ENCODE measurements around the gene AMOT. TPM values are rescaled to one million over a fixed set of nuclear protein-coding genes. Genes with fewer than 3 reads are reported as not detected.

AMOT gene
- total and polyA plus RNA-seq, 10 of the 15 experiments (the other 5 are each of a cell fraction or from before 2014, with no cell fraction given): 0.92 to 14.5 (median 2.9) TPM

- TF ChIP-seq, protein P1, sequence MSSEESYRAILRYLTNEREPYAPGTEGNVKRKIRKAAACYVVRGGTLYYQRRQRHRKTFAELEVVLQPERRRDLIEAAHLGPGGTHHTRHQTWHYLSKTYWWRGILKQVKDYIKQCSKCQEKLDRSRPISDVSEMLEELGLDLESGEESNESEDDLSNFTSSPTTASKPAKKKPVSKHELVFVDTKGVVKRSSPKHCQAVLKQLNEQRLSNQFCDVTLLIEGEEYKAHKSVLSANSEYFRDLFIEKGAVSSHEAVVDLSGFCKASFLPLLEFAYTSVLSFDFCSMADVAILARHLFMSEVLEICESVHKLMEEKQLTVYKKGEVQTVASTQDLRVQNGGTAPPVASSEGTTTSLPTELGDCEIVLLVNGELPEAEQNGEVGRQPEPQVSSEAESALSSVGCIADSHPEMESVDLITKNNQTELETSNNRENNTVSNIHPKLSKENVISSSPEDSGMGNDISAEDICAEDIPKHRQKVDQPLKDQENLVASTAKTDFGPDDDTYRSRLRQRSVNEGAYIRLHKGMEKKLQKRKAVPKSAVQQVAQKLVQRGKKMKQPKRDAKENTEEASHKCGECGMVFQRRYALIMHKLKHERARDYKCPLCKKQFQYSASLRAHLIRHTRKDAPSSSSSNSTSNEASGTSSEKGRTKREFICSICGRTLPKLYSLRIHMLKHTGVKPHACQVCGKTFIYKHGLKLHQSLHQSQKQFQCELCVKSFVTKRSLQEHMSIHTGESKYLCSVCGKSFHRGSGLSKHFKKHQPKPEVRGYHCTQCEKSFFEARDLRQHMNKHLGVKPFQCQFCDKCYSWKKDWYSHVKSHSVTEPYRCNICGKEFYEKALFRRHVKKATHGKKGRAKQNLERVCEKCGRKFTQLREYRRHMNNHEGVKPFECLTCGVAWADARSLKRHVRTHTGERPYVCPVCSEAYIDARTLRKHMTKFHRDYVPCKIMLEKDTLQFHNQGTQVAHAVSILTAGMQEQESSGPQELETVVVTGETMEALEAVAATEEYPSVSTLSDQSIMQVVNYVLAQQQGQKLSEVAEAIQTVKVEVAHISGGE (CRISPR knock-in tag; IDR thresholded peaks at IDR 0.05): no peak
- TF ChIP-seq JUND (IDR thresholded peaks at IDR 0.05; ENCODE audit: low read depth, low read length) (no peak), ZNF207 (IDR thresholded peaks at IDR 0.05; ENCODE audit: borderline replicate concordance) (no peak), NFXL1 (IDR thresholded peaks at IDR 0.05; ENCODE audit: borderline replicate concordance) (no peak), SREBF2 (IDR thresholded peaks at IDR 0.05; ENCODE audit: low read length) (no peak)
Measured at GRCh38 chrX:112834031-112834845, 6.4 kb downstream of the AMOT start (continued).

- H3K79me2 ChIP-seq (ENCODE audit: control insufficient read depth, insufficient read depth, low read length): no peaks in the 10 kb centered on the region
- ChIA-PET CTCF (no interaction called here), SMC1A (ENCODE audit: uncharacterized antibody, unreplicated experiment) (interaction anchor here (1.5 kb wide), 1 partner anchor 9 kb away, joined by 3 read pairs; the partner anchor contains the start of gene AMOT), POLR2A (interaction anchor here (0.9 kb wide), 1 partner anchor 14 kb away, joined by 4 read pairs; no protein-coding TSS in a partner anchor), RAD21 (ENCODE audit: unreplicated experiment) (no interaction called here)
- no peak overlapping the region for H2AFZ ChIP-seq (ENCODE audit: control insufficient read depth, low read depth, low read length)
- H3K4me3 ChIP-seq: no peak overlapping the region
- intact Hi-C loops (cut with micrococcal nuclease; ENCODE audit: unreplicated experiment): loop anchor here (10.0 kb wide), 1 partner anchor 68 kb away; no protein-coding TSS in a partner anchor
- H4K20me1 ChIP-seq (ENCODE audit: control insufficient read depth, insufficient read depth): no peaks in the 10 kb centered on the region
- no peaks in the 10 kb centered on the region for H3K36me3 ChIP-seq (ENCODE audit: control insufficient read depth in 2 of 2, insufficient read depth in 2 of 2, low read length in 1 of 2)
- H3K9ac ChIP-seq (ENCODE audit: control insufficient read depth, insufficient read depth, low read length): no peak overlapping the region
- no TSS peak for BruUV-seq (replicated peaks)
- DNase-seq (ENCODE audit: low read depth, low spot score): no peak
- FAIRE-seq: no peak
- H3K4me2 ChIP-seq (ENCODE audit: control insufficient read depth, insufficient read depth): no peak overlapping the region
- 0 out of 2 replicates have a peak, but pooled peaks cover 3% of the 10 kb centered on the region for H3K4me1 ChIP-seq (ENCODE audit: control insufficient read depth, insufficient read depth, low read length)
- no peak; the same call in 2 of the 3 replicates for ATAC-seq
- WGBS (ENCODE audit: insufficient coverage, insufficient replicate concordance, low lambda C conversion rate, missing lambda C conversion rate): 39% methylated on average over 3 of the region's 3 CpGs
- H3K27ac ChIP-seq (ENCODE audit: control insufficient read depth, insufficient read depth): no peak overlapping the region
- in situ Hi-C loops (cut with MboI): no loop called here
- no peaks in the 10 kb centered on the region for H3K27me3 ChIP-seq (replicated peaks in 1 of 2; ENCODE audit: control insufficient read depth in 2 of 2, insufficient read depth in 2 of 2, low read length in 1 of 2)
- no peaks in the 10 kb centered on the region for H3K9me3 ChIP-seq (replicated peaks; ENCODE audit: control insufficient read depth, insufficient read depth, low read length)
- TF ChIP-seq MTA2 (IDR thresholded peaks at IDR 0.05; ENCODE audit: low read depth): no peak
- no peak for TF ChIP-seq ZNF687 (IDR thresholded peaks at IDR 0.05)
- TF ChIP-seq, protein P1 (CRISPR knock-in tag; IDR thresholded peaks at IDR 0.05): no peak
Measured at GRCh38 chrX:112832481-112833095, 8.0 kb downstream of the AMOT start.
